WTC11 (cell line): Measurements from ENCODE around the gene NFATC2IP. TPM values are rescaled to one million over a fixed set of nuclear protein-coding genes. Genes with fewer than 3 reads are reported as not detected.

Source experiments
- ATAC-seq: fragments of 200-7000 bp; cut with Tn5 transposase; 2 replicates; pipeline ENCODE4 v1.10.0; 2021; ENCODE audit warnings: mild to moderate bottlenecking, moderate library complexity
- CTCF ChIA-PET: fragments of 300-600 bp; sonication (Branson Sonifier 250); formaldehyde crosslinking; loops from one replicate; lab custom pipeline; 2021; ENCODE audit warnings: antibody characterized with exemption; lab: Charles Lee
- POLR2A ChIA-PET: fragments of 350-600 bp; sonication (Branson Sonifier 250); formaldehyde crosslinking; loops from one replicate; lab custom pipeline; 2021; ENCODE audit warnings: antibody characterized with exemption; lab: Charles Lee
- DNase-seq: peaks from one replicate; pipeline ENCODE4 v3.0.0; 2021; ENCODE audit warnings: low spot score
- H3K27ac Mint-ChIP-seq: 2 replicates; pipeline ENCODE4 v1.8.0; 2021; ENCODE audit warnings: mixed read lengths
- H3K27me3 Mint-ChIP-seq: 2 replicates; pipeline ENCODE4 v1.8.0; 2021; ENCODE audit warnings: low read depth, mild to moderate bottlenecking, moderate library complexity, mixed read lengths
- H3K36me3 Mint-ChIP-seq: 2 replicates; pipeline ENCODE4 v1.8.0; 2021; ENCODE audit warnings: mixed read lengths
- H3K4me1 Mint-ChIP-seq: 2 replicates; pipeline ENCODE4 v1.8.0; 2022; ENCODE audit warnings: mixed read lengths
- H3K4me3 Mint-ChIP-seq: 2 replicates; pipeline ENCODE4 v1.8.0; 2021; ENCODE audit warnings: mild to moderate bottlenecking, moderate library complexity, mixed read lengths
- H3K9me3 Mint-ChIP-seq: 2 replicates; pipeline ENCODE4 v1.8.0; 2021; ENCODE audit warnings: mixed read lengths
- AR ChIP-seq: fragments of 250-450 bp; sonication (Bioruptor Pico); IDR thresholded peaks from 2 replicates; pipeline ENCODE4 v1.9.0; 2021; ENCODE audit warnings: mild to moderate bottlenecking
- ATF1 ChIP-seq: sonication (generic); formaldehyde crosslinking; IDR thresholded peaks from 2 replicates; pipeline ENCODE4 v1.8.1; 2023; ENCODE audit warnings: mild to moderate bottlenecking, moderate library complexity, missing genetic modification reagents
- ATF2 ChIP-seq: sonication (generic); formaldehyde crosslinking; IDR thresholded peaks from 2 replicates; pipeline ENCODE4 v1.8.1; 2022; ENCODE audit warnings: low read depth, missing genetic modification reagents, borderline replicate concordance
- CBFB ChIP-seq: sonication (generic); formaldehyde crosslinking; IDR thresholded peaks from 2 replicates; pipeline ENCODE4 v1.8.1; 2022; ENCODE audit warnings: mild to moderate bottlenecking, low read depth, missing genetic modification reagents
- CTCF ChIP-seq: fragments of 200-600 bp; IDR thresholded peaks from 2 replicates; pipeline ENCODE4 v1.8.0; 2022; ENCODE audit warnings: antibody characterized with exemption
- HMGXB4 ChIP-seq: sonication (generic); formaldehyde crosslinking; IDR thresholded peaks from 2 replicates; pipeline ENCODE4 v1.8.1; 2023; ENCODE audit warnings: mild to moderate bottlenecking, moderate library complexity, missing genetic modification reagents
- IRF1 ChIP-seq: sonication (generic); formaldehyde crosslinking; IDR thresholded peaks from 2 replicates; pipeline ENCODE4 v1.8.0; 2023; ENCODE audit warnings: missing genetic modification reagents
- JUN ChIP-seq: sonication (generic); formaldehyde crosslinking; IDR thresholded peaks from 2 replicates; pipeline ENCODE4 v1.8.0; 2023; ENCODE audit warnings: mild to moderate bottlenecking, missing genetic modification reagents
- KAT7 ChIP-seq: sonication (generic); formaldehyde crosslinking; IDR thresholded peaks from 2 replicates; pipeline ENCODE4 v1.8.1; 2023; ENCODE audit warnings: missing genetic modification reagents, mild to moderate bottlenecking, borderline replicate concordance
- MXD4 ChIP-seq: fragments of 250-450 bp; sonication (Bioruptor Pico); IDR thresholded peaks from 2 replicates; pipeline ENCODE4 v1.8.0; 2021; ENCODE audit warnings: mild to moderate bottlenecking, moderate library complexity, borderline replicate concordance
- NFE2L1 ChIP-seq: sonication (generic); formaldehyde crosslinking; IDR thresholded peaks from 2 replicates; pipeline ENCODE4 v1.8.1; 2023; ENCODE audit warnings: missing genetic modification reagents
- NFYB ChIP-seq: sonication (generic); formaldehyde crosslinking; conservative IDR thresholded peaks from 2 replicates; pipeline ENCODE4 v1.8.0; 2022; ENCODE audit warnings: low read depth, missing genetic modification reagents
- NR2C2 ChIP-seq: sonication (generic); formaldehyde crosslinking; IDR thresholded peaks from 2 replicates; pipeline ENCODE4 v1.8.0; 2022; ENCODE audit warnings: mild to moderate bottlenecking, missing genetic modification reagents
- TEAD1 ChIP-seq: sonication (generic); formaldehyde crosslinking; IDR thresholded peaks from 2 replicates; pipeline ENCODE4 v1.8.0; 2022; ENCODE audit warnings: mild to moderate bottlenecking, missing genetic modification reagents
- USF1 ChIP-seq: sonication (generic); formaldehyde crosslinking; IDR thresholded peaks from 2 replicates; pipeline ENCODE4 v1.8.0; 2022; ENCODE audit warnings: mild to moderate bottlenecking, missing genetic modification reagents
- ZNF232 ChIP-seq: sonication (generic); formaldehyde crosslinking; IDR thresholded peaks from 2 replicates; pipeline ENCODE4 v1.8.0; 2022; ENCODE audit warnings: mild to moderate bottlenecking, missing genetic modification reagents
- ZNF425 ChIP-seq: fragments of 250-450 bp; sonication (Bioruptor Pico); conservative IDR thresholded peaks from 2 replicates; pipeline ENCODE4 v1.9.0; 2021; ENCODE audit warnings: mild to moderate bottlenecking
- ZNF671 ChIP-seq: fragments of 250-450 bp; sonication (Bioruptor Pico); IDR thresholded peaks from 2 replicates; pipeline ENCODE4 v1.8.0; 2021; ENCODE audit warnings: mild to moderate bottlenecking
- ZSCAN18 ChIP-seq: fragments of 250-450 bp; sonication (Bioruptor Pico); IDR thresholded peaks from 2 replicates; pipeline ENCODE4 v2.1.2; 2022; ENCODE audit warnings: mild to moderate bottlenecking, moderate library complexity
- total RNA-seq: library from RNA; stranded (reverse); gene quantifications from 3 replicates; pipeline ENCODE4 v1.2.3, GENCODE V29; 2021

Gene NFATC2IP
- total RNA-seq, 1 experiment from 2014 or later, result 66.6 TPM

- Mint-ChIP-seq H3K4me1 (no peaks in the 10 kb centered on the region), H3K36me3 (peaks cover 24% of the 10 kb centered on the region), H3K9me3 (peaks cover 4% of the 10 kb centered on the region; the same call in 1 of the 2 replicates)
- no peak for DNase-seq
- POLR2A ChIA-PET, result no interaction called here
- TF ChIP-seq ATF2 (CRISPR knock-in tag) (no peak), ZNF671 (CRISPR knock-in tag) (no peak), NFYB (CRISPR knock-in tag) (no peak), NFE2L1 (CRISPR knock-in tag) (no peak), ZNF425 (CRISPR knock-in tag) (no peak), USF1 (CRISPR knock-in tag) (no peak), MXD4 (CRISPR knock-in tag) (no peak), NR2C2 (CRISPR knock-in tag) (no peak), AR (CRISPR knock-in tag) (no peak), HMGXB4 (CRISPR knock-in tag) (no peak), IRF1 (CRISPR knock-in tag) (no peak), TEAD1 (CRISPR knock-in tag) (no peak), ATF1 (CRISPR knock-in tag) (no peak), ZNF232 (CRISPR knock-in tag) (no peak), ZSCAN18 (CRISPR knock-in tag) (no peak), CTCF (no peak), JUN (no peak), KAT7 (CRISPR knock-in tag) (no peak), CBFB (CRISPR knock-in tag) (no peak)
- TF ChIP-seq, all 79 proteins: peak for 0
- CTCF ChIA-PET, result interaction anchor here (0.6 to 1.5 kb wide), 9 partner anchors 13 to 1849 kb away, joined by 3 to 5 read pairs (median 3); partner anchors contain the start of gene NFATC2IP
- H3K27ac Mint-ChIP-seq, result no peak overlapping the region
- H3K27me3 Mint-ChIP-seq, result no peaks in the 10 kb centered on the region
- H3K4me3 Mint-ChIP-seq, result no peak overlapping the region
- ATAC-seq, result no peak
These were observed 30.2 kb downstream of the NFATC2IP start for GRCh38 chr16:28980929-28981328.
